ENCODE data around the gene PCDH19.

The PCDH19 gene

GRCh38 chrX:100350704-100351489 is 59.2 kb downstream of the PCDH19 start:
- no peak for DNase-seq (ENCODE audit: low read depth in 2 of 2)
- TF ChIP-seq CTCF (IDR thresholded peaks at IDR 0.05; ENCODE audit: low read depth, low read length): no peak
- no peak overlapping the region for H3K4me3 ChIP-seq (replicated peaks in 1 of 2; ENCODE audit: low read depth in 2 of 2, low read length in 2 of 2)

- H3K4me3 ChIP-seq (replicated peaks in 1 of 2; ENCODE audit: low read depth in 2 of 2, low read length in 2 of 2): no peak overlapping the region
- no peak for TF ChIP-seq CTCF (IDR thresholded peaks at IDR 0.05; ENCODE audit: low read depth, low read length)
- DNase-seq (ENCODE audit: low read depth in 2 of 2): no peak
These were observed 60.7 kb downstream of the PCDH19 start for GRCh38 chrX:100349391-100349790.

GRCh38 chrX:100341142-100341510 is 68.9 kb downstream of the PCDH19 start:
- TF ChIP-seq CTCF (IDR thresholded peaks at IDR 0.05; ENCODE audit: low read depth, low read length): no peak
- no peak overlapping the region for H3K4me3 ChIP-seq (replicated peaks in 1 of 2; ENCODE audit: low read depth in 2 of 2, low read length in 2 of 2)
- no peak for DNase-seq (ENCODE audit: low read depth in 2 of 2)

GRCh38 chrX:100340491-100341141 is 69.5 kb downstream of the PCDH19 start:
- TF ChIP-seq CTCF (IDR thresholded peaks at IDR 0.05; ENCODE audit: low read depth, low read length): no peak
- H3K4me3 ChIP-seq (replicated peaks in 1 of 2; ENCODE audit: low read depth in 2 of 2, low read length in 2 of 2): no peak overlapping the region
- no peak for DNase-seq (ENCODE audit: low read depth in 2 of 2)

- H3K4me3 ChIP-seq (replicated peaks in 1 of 2; ENCODE audit: low read depth in 2 of 2, low read length in 2 of 2): no peak overlapping the region
- no peak for DNase-seq (ENCODE audit: low read depth in 2 of 2)
- no peak for TF ChIP-seq CTCF (IDR thresholded peaks at IDR 0.05; ENCODE audit: low read depth, low read length)
These were observed 81.7 kb downstream of the PCDH19 start for GRCh38 chrX:100328351-100328750.

- DNase-seq (ENCODE audit: low read depth in 2 of 2): no peak
- no peak for TF ChIP-seq CTCF (IDR thresholded peaks at IDR 0.05; ENCODE audit: low read depth, low read length)
- no peak overlapping the region for H3K4me3 ChIP-seq (replicated peaks in 1 of 2; ENCODE audit: low read depth in 2 of 2, low read length in 2 of 2)
These were observed 90.4 kb downstream of the PCDH19 start for GRCh38 chrX:100319716-100320115.
